ENCODE measurements around the gene BBS4.

The BBS4 gene

GRCh38 chr15:72786676-72787345 lies 100.8 kb downstream of the BBS4 start:
- H3K36me3 ChIP-seq (ENCODE audit: control insufficient read depth, insufficient read depth, low read length) = no peaks in the 10 kb centered on the region
- no peak overlapping the region for H3K9ac ChIP-seq (ENCODE audit: low read depth, low read length)
- H3K4me1 ChIP-seq (ENCODE audit: control insufficient read depth, insufficient read depth, low read length) = peaks cover 2% of the 10 kb centered on the region
- no peaks in the 10 kb centered on the region for H3K27me3 ChIP-seq (ENCODE audit: control insufficient read depth, insufficient read depth, low read length)
- H3K9me3 ChIP-seq (ENCODE audit: control insufficient read depth, insufficient read depth, low read length) = no peaks in the 10 kb centered on the region
- no peak overlapping the region for H3K4me3 ChIP-seq (ENCODE audit: low read depth, low read length)

GRCh38 chr15:72787526-72787925 lies 101.5 kb downstream of the BBS4 start:
- Histone ChIP-seq H3K9ac (ENCODE audit: low read depth, low read length) (no peak overlapping the region), H3K9me3 (ENCODE audit: control insufficient read depth, insufficient read depth, low read length) (no peaks in the 10 kb centered on the region), H3K36me3 (ENCODE audit: control insufficient read depth, insufficient read depth, low read length) (no peaks in the 10 kb centered on the region), H3K27me3 (ENCODE audit: control insufficient read depth, insufficient read depth, low read length) (no peaks in the 10 kb centered on the region), H3K4me1 (ENCODE audit: control insufficient read depth, insufficient read depth, low read length) (no peaks in the 10 kb centered on the region), H3K4me3 (ENCODE audit: low read depth, low read length) (no peak overlapping the region)

All from iPS-15b (cell line).